Stimulated activated CD8-positive, alpha-beta memory T cell treated with anti-CD3 and anti-CD28 coated beads, Interleukin-7, amount 100 ng/mL, for 4 hours (primary cell): Measurements from ENCODE around the gene AGBL4.

Experiments used
- DNase-seq, 2 donors: peaks; one replicate each; pipeline ENCODE4 v3.0.0-alpha.2; 2020; ENCODE audit warnings: low read depth in 2 of 2

AGBL4 gene

GRCh38 chr1:48725341-48726046 is 1298.3 kb downstream of the AGBL4 start:
- DNase-seq, result no peak

DNA sequence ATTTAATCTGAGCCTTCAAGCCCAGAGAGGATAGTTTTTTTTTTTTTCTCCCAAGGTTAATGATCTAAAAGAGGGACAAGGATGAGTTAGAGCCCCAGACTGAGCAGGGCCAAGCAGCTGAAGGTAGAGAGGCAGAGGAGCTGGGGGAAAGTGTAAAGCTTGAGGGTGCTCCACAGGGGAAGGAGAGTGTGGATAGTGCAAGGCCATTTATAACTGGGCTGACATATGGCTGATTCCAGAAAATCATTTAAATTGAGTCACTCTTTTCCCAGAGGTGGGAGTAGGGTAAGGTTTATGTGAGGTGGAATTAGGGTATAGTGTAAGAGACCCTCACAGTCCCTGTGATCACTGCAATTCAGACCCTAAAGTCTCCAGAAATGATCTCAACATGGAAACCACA is 1302.8 kb downstream of the AGBL4 start:
- DNase-seq, result no peak

GRCh38 chr1:48718705-48719104 is 1305.0 kb downstream of the AGBL4 start:
- DNase-seq, result no peak

DNA sequence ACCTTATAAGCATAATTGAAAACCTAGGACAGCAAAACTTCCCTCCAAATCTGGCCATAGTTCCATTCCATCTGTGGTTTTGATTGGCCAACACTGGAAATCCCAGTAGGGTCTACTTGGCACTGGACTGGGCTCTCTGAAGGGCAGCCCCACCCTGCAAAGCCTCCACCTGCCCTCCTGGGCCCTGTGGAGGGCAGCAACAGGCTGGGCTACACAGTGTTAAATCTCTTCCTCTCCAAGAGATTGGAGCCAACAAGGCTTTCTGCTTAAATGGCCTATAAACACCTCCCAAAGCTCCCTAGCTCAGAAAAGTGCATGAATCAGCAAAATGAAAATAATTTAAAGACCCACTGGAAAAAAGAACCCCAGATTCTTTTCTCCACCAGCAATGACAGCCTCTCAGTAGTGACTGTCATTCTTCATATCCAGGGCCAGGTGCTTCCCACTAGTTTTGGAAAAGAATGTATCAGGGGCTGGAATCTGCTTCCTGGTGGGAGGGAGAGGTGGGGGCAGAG is 1305.6 kb downstream of the AGBL4 start:
- no peak for DNase-seq

GRCh38 chr1:48717082-48717481 is 1306.7 kb downstream of the AGBL4 start:
- DNase-seq, result no peak

- DNase-seq, result no peak
Measured at GRCh38 chr1:48715921-48716320, 1307.8 kb downstream of the AGBL4 start.

- no peak for DNase-seq
Measured at GRCh38 chr1:48710915-48711314, 1312.8 kb downstream of the AGBL4 start.

DNA sequence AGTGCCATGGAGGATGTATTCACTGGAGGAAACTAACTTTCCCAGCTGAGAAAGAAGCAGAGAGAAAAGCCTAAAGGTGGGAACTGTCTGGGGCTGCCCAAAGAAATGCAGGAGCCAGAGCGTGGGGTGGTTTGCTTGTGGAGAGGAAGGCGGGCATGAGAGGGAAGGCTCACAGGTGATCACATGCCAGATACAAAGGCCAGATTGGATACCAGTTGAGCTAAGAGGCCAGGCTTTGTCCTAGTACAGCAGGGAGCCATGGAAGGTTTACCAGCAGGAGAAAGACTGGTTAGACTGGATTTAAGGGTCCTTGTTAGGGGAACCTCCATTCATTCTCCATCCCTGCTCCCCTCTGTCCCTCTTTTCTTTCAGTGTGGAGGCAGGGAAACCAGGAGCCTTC is 1313.4 kb downstream of the AGBL4 start:
- no peak for DNase-seq

- DNase-seq, result no peak
Measured at GRCh38 chr1:48704736-48705135, 1319.0 kb downstream of the AGBL4 start.

DNA sequence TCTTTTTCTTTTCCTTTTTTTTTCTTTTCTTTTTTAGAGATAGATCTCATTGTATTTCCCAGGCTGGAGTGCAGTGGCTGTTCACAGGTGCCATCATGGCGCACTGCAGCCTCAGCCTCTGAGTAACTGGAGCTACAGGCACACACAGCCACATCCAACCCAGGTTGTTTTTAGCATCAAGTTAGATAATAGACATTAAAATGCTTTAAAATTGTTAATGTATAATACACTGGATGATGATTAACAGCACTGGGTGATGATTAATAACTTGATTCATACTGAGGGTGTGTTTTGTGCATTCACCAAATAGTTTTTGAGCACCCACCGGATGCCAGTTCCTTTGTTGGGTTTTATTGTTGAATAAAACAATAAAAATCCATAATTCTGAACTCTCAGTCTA is 1322.3 kb downstream of the AGBL4 start:
- DNase-seq, result no peak

DNA sequence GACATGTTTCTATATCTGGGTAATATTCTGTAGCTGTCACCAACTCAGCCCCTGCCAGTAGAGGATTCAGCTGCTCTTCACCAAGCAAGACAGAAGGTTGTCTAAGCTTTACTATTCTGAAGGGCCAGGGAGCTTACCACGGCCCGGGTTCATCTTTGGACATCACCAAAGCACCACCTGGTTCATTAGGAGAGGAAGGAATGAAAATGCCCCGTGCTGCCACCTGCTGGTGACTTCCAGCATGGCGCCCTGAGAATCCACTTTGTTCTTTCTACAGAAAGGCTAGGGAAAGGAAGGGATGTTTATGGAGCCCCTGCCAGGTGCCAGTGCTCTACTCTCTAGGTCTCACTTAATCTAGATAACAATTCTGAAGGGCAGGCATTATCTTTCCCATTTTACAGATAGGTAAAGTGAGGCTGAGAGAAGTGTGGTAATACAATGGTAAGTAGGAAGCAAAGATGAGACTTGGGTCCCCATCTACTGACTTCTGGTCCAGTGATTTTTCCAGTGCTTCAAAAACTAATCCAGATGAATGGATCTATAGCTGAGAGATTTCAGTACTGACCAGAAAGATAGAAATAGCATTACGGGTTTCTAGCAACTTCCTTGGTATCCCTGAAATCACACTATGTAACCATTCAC is 1326.6 kb downstream of the AGBL4 start:
- DNase-seq, result peak; percentile 11 to 15

DNA sequence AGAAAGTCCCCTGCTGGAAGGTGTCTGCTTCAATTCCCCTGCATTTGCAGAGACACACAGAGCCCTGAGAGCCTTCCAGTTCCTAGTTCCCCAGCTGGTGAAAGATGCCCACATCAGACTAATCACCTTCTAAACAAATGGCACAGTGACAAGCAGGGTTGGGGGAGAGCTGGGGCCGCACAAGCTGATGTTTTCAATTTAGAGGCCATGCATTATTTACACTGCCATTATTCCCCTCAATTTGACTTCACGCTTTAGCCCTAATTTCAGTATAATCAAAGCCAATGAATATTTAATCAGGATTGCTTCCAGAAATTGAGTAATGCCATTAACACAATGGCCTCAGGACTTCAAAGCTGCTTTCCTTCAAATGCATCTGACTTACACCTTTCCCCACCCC is 1328.6 kb downstream of the AGBL4 start:
- no peak for DNase-seq

DNA sequence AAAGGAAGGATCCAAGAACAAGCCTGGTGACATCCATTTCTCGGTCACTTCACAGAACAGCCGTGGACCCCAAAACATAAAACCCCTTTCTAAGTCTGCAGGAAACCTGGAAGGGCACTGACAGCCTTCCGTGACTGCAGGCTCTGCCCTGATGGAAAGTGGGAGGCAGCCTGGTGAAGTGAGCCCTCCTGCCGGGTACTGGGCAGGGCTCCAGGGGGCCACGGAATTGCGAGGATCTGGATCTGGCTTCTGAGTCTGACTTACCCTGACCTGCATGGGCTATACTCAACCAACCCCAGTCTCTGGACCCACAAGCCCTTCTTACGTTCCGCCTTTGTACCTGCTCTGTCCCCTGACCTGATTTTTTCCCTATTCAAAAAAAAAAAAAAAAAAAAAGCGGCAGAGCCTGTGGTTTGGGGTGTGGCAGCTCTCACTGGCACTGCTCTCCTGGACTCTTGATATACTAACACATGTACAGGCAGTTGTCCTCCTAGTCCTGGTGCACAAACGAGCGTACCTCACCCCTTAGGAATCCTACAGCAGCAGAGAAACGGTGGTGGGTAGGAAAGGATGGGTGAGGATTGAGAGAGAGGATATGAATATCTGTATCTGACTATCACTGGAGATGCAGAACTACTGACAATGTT is 1330.0 kb downstream of the AGBL4 start:
- no peak for DNase-seq

DNA sequence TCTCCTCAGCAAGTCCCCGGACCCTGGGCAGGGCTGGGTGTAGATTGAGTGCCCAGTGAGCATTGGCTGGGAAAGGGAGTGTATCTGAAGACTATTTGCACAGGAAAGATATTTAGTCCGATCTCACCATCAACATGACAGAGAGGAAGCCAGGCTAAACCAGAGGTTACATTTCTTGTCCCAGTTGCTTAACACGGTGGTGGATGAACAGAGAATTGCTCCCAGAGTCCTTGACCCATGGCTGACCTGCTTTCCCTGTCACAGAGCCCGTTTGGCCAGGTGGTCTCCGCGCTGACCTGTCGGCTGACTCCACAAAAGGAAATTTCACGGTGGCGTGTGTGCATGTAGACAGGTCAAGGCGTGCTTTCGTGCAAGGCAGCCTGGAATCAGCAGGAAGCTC is 1330.6 kb downstream of the AGBL4 start:
- no peak for DNase-seq

- DNase-seq, result no peak
Measured at GRCh38 chr1:48692235-48692634, 1331.5 kb downstream of the AGBL4 start.

GRCh38 chr1:48691429-48692001 is 1332.2 kb downstream of the AGBL4 start:
- no peak for DNase-seq

DNA sequence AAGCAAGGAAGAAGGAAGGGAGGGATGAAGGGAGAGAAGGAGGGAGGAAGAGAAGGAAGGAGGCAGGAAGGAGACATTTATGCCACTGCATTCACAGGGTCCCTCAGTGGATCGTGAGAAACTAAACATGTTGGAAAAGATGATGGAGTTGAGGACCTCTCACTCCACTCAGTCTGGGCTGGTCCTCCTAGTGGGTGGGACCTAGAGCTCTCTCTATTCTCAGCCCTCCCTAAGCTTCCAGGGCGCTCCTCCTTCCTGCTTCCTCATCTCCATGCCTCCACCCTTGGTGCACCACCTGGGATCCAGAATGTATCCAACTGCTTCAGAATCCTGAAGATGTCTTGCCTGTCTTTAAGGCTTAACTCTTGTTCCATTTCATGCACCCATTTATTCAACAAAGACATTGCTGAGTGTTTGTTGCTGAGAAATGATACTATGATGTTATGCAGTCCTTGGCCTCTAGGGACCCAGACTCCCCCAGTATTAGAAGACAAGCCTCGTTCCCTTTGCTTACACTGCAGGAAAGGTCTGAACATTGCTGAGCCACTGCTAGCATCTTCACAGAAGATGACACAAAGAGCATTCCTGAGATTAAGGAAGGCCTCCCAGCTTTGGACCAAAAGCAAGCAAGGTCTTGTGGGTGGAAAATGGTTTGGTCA is 1335.5 kb downstream of the AGBL4 start:
- DNase-seq, result no peak

GRCh38 chr1:48687282-48688045 is 1336.3 kb downstream of the AGBL4 start:
- DNase-seq, result no peak

DNA sequence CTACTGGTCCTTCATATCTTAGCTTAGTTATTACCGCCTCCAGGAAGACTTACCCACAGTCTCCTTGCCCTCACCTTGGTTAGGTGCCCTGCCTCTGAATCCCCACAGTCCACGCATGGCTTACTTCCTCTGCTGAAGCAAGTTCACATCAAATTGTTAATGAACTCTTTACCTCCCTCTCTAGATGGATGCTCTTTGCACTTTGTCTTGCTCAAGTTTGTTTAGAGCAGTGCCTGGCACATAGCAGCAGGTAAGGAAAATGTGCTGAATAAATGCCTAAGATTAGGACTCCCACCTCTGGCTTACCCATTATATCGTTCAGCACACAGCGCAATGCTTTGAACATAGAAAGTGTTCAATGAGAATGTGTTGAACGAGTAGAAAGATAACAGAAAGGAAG is 1337.6 kb downstream of the AGBL4 start:
- no peak for DNase-seq

DNA sequence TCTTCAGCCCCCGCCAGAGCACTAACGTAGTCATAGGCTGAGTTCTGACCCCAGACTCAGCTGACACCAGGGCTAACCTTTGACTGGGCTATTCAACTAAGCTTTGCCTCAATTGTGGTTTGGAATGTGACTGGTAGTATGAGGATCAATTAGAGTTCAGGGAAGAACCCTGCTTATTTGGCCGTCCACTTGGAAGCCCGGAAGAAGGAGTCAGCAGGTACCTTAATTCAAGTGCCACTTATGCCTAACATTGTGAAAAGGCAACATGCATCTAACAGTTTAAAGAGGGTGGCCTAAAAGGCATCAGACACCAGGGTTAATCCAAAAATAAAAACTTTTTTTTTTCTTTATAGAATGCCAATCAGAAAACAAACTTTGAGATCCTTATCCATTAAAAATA is 1339.4 kb downstream of the AGBL4 start:
- no peak for DNase-seq

DNA sequence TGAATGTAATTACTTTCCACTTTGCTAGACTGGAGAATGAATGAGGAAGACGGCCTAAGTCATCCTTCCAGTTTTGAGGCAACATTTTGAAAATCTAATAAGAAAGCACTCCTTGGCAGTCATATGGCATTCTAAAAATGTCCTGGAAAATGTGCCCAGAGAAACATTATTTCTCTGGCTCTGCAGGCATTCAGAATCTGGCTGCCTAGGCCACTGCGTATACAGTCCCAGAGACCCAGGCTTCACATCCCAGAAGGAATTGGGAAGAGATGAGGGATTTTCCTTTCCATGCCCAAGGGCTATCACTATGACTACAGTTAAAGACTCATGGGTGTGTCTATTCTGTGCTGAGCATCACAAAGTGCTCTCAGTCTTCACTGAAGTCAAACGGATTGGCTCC is 1339.9 kb downstream of the AGBL4 start:
- no peak for DNase-seq
